ENCODE measurements around the gene RBMS2.

RBMS2 gene

GRCh38 chr12:56622535-56622934 is 100.9 kb downstream of the RBMS2 start:
- no peak overlapping the region for H3K27ac ChIP-seq
- no peak for TF ChIP-seq CTCF (IDR thresholded peaks at IDR 0.05)
- no peak for DNase-seq (ENCODE audit: low spot score)
- no peak overlapping the region for H3K4me3 ChIP-seq

- no peak overlapping the region for H3K27ac ChIP-seq
- TF ChIP-seq CTCF (IDR thresholded peaks at IDR 0.05): no peak
- no peak overlapping the region for H3K4me3 ChIP-seq
- DNase-seq (ENCODE audit: low spot score): no peak
These were observed 105.1 kb downstream of the RBMS2 start for GRCh38 chr12:56626701-56627100.

- peak; percentile 82 for DNase-seq (ENCODE audit: low spot score)
- H3K4me3 ChIP-seq: peak overlapping the region; percentile 91
- peak overlapping the region; percentile 94 to 95 for H3K27ac ChIP-seq
- TF ChIP-seq CTCF (IDR thresholded peaks at IDR 0.05): no peak
These were observed 107.2 kb downstream of the RBMS2 start for GRCh38 chr12:56628671-56629458.

- Histone ChIP-seq H3K4me3 (peak overlapping the region; percentile 91), H3K27ac (peak overlapping the region; percentile 94 to 95)
- TF ChIP-seq CTCF (IDR thresholded peaks at IDR 0.05): no peak
- DNase-seq (ENCODE audit: low spot score): no peak
These were observed 108.0 kb downstream of the RBMS2 start for GRCh38 chr12:56629459-56630179.

- DNase-seq (ENCODE audit: low spot score): peak; percentile 90
- TF ChIP-seq CTCF (IDR thresholded peaks at IDR 0.05): no peak
- Histone ChIP-seq H3K27ac (peak within 1 kb of the TSS; percentile 94 to 95), H3K4me3 (peak within 1 kb of the TSS; percentile 91)
These were observed 108.6 kb downstream of the RBMS2 start, which contains the start of gene BAZ2A for GRCh38 chr12:56630180-56630632. TSS of gene BAZ2A (minus strand) at chr12:56630326. CDS start at chr12:56617530, 12,796 bp downstream.

GRCh38 chr12:56631790-56632700 is 110.4 kb downstream of the RBMS2 start:
- Histone ChIP-seq H3K4me3 (peak overlapping the region; percentile 96), H3K27ac (peak overlapping the region; percentile 49 to 98)
- DNase-seq (ENCODE audit: low spot score): no peak
- TF ChIP-seq CTCF (IDR thresholded peaks at IDR 0.05): no peak
